NCI-H2227 (cell line): ENCODE data around the gene DTNBP1.
"Not testable (repeated sequence)": the region's sequence is repeated elsewhere in the genome, so short reads cannot be mapped to it uniquely, and the experiment has no call there.

Source experiments
- DNase-seq: peaks from one replicate; lab custom pipeline; 2025; ENCODE audit not compliant: unreplicated experiment; lab: John Stamatoyannopoulos, UW

Gene DTNBP1

DNA sequence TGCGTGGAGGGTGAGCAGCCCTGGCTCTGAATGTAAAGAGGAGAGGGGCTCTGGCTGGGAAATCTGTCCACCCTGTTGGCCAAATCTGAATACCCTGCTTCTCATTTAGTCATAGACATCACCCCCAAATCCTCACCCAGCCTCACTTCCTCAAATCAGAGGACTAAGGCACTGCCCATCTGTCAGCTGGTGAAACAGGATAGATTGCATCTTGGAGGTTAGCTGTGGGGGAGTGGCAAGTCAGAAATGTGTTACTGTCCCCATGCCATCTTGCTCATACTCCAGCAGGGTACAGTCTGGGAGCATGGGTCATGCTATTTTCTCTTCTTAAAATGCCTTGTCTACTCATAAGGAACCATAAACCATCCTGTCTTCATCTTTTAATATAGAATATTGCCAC is 9.5 kb upstream of the DTNBP1 start:
- no peak for DNase-seq

DNA sequence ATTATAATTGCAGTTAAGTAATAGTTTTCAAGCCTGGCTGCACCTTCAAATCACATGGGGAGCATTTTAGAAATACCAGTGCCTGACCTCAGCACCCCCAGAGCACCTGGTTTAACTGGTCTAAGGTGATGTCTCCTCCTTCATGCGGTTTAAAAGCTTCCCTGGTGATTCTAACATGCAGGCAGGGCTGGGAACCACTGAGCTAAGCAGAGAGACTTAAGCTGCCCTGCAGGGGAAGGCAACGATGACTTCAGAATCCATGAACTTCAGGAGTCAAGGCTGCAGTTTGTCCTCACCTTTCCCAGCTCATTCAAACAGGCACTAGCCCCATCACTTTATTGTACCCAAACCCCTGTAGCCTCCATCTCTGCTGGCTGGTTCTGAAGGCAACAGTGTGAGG is 6.1 kb upstream of the DTNBP1 start:
- DNase-seq = no peak

DNA sequence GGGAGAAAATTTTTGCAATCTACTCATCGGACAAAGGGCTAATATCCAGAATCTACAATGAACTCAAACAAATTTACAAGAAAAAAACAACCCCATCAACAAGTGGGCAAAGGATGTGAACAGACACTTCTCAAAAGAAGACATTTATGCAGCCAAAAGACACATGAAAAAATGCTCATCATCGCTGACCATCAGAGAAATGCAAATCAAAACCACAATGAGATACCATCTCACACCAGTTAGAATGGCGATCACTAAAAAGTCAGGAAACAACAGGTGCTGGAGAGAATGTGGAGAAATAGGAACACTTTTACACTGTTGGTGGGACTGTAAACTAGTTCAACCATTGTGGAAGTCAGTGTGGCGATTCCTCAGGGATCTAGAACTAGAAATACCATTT is 4.1 kb upstream of the DTNBP1 start:
- not testable (repeated sequence) for DNase-seq

DNA sequence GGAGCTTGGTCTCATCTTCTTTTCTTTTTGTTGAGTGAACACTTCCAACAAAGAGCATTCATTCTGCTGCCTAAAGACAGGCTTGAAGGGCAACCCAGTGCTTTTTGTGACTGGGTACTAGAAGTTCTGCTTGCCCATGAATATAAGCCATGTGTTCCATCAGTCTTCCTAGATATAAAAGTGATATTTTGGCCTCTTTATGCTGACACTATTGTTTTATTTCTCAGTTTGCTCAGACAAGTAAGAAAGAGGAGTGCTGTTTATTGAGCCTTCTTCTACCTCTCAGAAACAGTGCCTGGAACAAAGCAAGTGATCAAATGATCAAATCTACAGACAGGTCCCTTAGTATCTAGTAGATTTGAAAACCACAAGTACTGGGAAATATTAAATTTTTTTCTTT is 2.4 kb upstream of the DTNBP1 start:
- no peak for DNase-seq

DNA sequence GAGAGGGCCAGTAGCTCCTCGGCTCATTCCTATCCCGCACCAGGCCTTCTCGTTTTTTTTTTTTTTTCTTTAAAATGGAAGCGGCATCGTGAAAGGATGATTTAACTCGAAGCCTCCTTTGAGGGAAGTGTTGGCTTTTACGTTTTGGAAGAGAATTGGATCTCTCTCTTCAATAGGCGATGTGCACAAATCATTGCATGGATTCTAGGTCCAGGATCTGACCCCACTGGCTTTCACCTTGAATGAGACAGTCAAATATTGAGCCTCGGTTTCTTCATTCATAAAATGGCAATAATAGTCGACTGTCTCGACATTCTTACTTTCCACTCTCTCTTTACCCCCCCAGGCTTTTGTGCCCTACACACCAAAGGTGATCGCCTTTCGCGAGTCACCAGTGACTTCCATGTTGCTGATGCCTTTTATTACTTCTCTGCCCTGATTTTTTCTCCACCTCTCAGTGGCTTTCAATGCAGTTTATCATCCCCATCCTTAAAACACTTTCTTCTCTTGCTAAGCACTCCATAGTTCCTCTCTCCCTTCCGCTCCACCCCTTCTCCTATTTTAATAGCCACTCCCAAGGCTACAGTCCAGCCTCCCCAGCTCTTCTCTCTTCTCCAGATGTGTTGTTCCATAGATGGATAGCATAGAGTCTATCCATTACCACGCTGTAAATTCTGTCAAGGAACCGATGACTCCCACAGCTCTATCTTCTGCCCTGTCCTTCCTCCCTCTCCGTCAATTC is 473 bp upstream of the DTNBP1 start:
- no peak for DNase-seq

DNA sequence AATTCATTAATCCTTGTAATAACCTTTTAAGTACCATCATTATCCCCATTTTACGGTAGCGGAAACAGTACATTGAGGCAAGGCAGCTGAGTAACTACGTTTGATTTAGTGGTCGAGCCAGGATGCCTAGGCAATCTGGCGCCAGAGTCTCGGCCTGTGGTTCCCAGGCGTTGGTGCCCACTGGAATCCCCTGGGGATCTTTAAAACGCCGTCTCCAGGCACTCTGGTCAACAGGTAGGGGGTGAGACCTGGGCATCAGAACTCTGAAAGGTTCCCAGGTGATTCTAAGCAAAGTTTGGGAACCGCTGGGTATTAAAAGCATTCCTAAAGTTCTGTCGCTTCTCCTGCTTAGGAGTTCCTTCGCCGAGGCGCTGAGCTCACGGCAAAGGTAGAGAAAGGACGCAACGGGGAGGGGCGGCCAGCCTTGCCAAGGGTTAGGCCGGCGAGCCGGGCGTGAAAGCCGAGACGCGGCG is 939 bp downstream of the DTNBP1 start:
- peak; percentile 51 for DNase-seq

DNA sequence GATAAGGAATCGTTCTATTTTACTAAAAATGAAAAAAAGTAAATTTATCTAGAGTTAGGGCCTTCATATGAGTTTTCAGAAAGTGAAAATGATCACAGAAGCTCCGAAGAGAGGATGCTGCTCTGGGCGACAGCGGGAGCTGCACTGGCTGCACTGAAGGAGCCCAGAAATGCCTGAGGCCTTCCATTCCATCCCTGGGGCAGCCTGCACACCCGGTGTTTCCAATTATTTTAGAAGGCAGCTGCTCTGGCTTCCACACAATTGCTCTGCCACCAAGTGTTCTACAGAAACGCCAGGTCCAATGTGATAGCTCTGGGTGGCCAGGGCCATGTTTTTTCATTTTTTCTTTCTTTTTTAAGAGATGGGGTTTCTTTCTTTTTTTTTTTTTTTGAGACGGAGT is 3.6 kb downstream of the DTNBP1 start:
- no peak for DNase-seq

DNA sequence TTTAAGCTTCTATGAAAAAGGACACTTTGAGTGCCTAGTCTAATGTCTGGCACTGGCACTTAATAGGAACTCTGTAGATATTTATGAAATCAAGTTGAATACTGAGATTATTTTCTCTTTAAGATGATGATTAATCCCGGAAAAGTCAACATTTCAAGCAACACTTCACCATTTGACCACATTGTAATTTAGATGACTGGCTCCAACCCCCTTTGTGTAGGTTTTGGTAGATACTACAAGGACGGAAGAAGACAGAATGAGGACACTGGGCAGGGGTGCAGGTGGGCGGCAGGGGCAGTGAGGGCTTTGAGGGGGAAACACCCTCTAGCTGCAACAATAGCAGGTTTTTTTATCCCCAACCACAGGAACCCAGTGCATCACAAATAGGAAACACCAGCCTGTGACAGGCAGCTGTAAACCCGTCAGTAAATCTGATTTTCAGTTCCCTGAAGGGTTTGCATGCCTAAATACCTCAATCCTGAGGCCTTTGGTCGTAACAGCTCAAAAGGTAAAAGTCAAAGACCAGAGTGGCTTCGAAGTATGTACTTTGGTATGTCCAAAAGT is 4.6 kb downstream of the DTNBP1 start:
- DNase-seq = no peak

DNA sequence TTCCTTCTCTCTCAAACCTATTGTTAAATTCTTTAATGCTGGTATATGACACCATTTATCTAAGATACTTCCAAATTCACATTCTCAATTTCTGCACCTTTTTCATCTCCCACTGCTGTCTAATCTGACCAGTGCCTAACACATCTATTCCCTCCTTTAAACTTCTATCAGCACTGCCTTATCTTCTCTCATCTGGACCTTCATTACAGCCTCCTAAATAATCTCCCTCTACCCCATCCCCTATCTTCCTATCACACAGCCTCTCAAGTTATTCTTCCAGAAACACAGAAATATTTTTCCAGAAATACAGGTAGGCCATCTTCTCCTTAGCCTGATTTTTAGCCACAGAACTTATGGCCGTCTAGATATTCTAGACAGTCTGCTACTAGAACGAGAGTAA is 5.5 kb downstream of the DTNBP1 start:
- DNase-seq = no peak

DNA sequence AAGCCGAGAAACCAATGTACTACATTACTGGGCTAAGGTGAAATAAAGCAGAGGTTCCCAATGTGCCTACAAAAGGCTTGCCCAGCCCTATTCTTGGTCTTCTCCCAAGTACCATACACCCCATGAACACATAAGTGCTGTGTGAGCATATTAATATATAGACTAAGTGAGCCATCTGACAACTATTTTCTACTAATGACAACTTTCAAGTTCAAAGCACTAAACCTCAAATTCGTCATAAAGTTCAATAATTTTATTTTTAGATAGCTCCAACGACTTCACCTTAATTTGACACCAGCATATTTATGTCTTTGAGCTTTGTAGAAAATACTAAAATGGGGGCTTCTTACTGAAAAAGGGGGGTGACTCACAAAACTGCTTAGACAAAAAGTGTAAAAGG is 6.7 kb downstream of the DTNBP1 start:
- no peak for DNase-seq

DNA sequence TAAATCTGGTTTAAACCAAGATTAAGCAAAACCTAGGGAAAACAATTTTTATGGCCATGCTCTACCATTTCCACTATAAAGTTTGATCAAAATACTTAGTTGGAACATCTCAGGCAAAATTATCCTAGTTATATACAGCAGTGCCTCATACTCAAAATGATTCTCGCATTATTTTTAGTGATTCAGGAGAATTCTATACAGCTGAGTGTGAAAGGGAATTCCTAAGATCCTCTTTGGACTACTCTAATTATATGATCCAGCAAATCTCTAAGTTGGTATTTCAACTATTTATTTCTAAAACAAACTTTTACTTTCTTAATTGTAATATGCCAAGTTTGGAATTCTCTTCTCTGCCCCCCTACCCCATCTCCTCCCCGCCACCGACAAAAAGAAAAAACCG is 8.6 kb downstream of the DTNBP1 start:
- no peak for DNase-seq

DNA sequence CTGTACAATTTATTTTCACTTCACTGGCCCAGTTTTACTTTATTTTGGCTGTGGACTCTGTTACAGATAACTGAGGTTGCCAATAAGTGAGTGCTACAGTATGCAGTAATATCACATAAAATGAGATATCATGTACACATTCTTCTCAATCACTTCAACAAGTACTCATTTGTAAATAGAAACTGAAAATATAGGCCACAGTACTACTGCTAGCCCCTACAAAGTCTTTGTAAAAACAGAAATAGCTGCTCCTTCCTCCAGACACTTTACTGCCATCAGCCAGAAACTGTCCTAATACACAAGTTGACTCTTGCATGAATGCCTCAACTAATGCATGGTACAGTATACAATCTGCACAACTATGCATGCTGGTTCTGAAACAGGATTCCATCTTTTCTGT is 9.2 kb downstream of the DTNBP1 start:
- DNase-seq = no peak

DNA sequence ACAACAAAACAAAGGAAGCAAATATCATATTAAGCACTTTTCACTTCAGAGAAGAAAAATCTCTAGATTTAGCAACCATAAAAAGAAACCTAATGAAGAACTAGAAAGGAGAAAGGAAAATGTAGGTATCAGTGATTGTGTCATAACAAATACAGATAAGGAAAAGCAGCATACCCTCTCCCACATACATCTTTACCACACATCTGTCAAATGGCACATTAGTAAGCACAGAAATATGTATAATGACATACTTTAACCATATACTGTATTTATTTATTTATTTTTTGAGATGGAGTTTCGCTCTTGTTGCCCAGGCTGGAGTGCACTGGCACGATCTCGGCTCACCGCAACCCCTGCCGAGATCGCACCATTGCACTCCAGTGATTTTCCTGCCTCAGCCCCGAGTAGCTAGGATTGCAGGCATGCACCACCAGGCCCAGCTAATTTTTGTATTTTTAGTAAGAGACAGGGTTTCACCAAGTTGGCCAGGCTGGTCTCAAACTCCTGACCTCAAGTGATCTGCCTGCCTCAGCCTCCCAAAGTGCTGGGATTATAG is 12.7 kb downstream of the DTNBP1 start:
- DNase-seq = not testable (repeated sequence)

DNA sequence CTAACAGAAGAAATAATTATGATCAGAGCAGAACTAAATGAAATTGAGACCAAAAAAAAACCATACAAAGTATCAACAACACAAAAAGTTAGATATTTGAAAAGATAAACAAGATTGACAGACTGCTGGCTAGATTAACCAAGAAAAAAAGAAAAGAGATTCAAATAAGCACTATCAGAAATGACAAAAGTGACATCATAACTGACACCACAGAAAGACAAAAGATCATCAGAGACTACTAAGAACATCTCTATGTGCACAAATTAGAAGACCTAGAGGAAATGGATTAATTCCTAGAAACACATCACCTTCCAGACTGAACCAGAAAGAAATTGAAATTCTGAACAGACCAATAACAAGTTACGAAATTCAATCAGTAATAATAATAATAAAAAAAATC is 17.9 kb downstream of the DTNBP1 start:
- DNase-seq = no peak

DNA sequence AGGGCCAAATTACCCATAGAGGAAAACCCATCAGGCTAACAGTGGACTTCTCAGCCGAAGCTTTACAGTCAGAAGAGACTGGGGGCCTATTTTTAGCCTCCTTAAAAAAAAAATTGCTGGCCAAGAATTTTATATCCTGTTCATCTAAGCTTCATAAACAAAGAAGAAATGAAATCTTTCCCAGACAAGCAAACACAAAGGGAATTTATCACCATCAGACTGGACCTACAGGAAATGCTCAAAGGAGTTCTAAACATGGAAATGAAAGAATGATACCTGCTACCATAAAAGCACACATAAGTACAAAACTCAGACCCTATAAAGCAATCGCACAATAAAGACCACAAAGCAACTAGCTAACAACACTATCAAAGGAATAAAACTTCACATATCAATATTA is 19.3 kb downstream of the DTNBP1 start:
- no peak for DNase-seq

DNA sequence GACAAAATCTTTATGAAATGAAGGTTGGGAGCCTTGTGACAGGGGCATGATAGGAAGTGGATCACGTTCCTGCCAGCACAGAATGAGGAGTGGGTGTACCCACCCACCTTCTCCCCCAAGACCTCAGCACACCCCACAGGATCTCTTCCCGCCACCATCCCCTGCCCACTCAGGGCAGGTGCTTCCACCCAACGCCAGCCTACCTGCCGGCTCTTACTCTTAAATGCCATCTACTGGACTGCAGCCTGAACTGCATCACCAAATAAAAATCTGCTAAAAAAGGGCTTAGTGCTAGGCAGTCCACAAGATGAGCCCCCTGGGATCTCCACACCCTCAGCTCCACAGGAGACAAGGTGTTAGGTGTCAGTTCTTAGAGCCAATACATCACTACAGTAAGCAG is 20.6 kb downstream of the DTNBP1 start:
- DNase-seq = no peak

DNA sequence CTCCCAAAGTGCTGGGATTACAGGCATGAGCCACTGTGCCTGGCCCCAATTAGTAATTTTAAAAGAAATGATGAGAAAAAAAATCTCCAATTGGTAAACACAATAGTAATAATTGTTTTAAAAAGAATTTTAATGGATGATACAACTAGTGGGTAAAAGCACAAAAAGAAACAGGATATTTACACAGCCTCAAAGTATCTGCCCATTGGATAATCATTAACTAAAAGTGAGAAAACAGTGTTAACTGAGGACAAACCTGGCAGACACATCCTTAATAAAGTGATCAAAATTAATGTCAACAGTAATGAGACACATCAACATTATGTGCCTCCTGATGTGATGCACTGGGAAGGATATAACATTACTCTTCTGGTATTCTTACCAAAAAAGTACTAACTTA is 24.5 kb downstream of the DTNBP1 start:
- no peak for DNase-seq

DNA sequence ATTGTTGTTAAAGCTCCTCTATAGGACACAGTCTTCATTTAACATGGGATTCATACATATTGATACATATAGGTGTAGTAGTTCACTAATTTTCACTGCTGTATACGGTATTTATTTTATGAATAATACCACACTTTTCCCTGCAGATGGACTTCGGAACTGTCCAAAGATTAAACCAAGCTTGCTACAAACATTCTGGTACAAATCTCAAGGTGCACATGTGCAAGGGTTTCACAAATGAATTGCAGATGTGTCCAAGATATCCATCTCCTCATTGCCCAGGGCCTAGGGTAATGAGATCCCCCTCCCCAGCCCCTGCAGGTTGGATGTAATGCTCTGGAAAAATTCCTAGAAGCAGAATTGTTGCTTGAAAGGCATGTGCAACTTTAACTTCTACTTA is 31.4 kb downstream of the DTNBP1 start:
- no peak for DNase-seq

DNA sequence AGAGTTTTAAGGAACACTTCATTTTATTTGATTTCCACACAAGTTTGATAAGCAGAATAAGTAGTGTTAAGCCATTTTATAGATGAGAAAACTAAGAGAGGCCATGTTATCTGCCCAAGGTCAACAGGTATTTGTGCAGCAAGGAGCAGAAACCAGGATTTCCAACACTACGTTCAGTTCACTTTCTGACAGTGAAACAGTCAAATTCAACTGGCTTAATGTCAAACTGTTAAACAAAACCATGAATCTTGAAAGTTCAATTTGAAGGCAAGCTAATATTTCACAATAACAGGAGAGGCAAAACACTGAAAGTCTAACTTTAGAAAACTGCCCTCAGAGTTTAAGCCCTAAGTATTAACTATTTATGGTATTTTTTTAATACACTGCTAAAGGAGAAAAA is 32.6 kb downstream of the DTNBP1 start:
- DNase-seq = no peak

DNA sequence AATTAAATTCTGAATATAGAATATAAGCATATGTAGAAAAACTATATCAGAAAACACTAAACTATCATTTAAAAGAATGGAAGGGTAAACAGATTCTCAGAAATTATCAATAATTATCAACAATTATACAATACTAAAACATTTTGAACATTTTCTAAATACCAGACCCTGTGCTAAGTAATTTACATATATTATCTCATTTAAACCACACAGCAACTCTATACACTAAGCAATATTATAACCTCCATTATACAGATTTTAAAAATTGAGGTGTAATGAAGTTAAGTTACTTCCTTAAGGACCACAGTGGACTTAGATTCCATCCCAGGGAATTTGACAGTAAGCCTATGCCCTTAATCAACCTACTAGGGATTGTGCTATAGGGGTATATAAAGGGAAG is 33.3 kb downstream of the DTNBP1 start:
- DNase-seq = no peak

DNA sequence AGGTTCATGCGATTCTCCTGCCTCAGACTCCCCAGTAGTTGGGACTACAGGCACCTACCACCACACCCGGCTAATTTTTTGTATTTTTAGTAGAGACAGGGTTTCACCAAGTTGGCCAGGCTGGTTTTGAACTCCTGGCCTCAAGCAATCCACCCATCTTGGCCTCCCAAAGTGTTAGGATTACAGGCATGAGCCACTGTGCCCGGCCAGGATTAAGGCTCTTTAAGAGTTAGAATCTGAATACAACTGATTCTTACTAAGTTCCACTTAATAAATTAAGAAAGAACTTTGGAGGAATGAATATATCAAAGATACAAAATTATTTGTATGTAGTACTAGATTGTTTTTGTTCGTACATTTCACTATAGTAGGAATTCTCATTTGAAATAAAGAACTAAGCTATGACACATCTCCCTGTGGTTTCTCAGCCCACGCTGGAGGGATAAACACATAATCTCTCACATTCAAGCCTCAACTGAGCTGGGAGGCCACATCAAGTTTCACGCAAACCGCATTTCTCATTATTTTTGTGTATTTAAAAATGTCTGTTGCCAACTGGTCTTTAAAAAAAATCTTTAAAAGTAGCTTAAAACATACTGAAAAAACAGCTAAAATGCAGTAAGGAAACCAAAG is 34.2 kb downstream of the DTNBP1 start:
- DNase-seq = no peak

DNA sequence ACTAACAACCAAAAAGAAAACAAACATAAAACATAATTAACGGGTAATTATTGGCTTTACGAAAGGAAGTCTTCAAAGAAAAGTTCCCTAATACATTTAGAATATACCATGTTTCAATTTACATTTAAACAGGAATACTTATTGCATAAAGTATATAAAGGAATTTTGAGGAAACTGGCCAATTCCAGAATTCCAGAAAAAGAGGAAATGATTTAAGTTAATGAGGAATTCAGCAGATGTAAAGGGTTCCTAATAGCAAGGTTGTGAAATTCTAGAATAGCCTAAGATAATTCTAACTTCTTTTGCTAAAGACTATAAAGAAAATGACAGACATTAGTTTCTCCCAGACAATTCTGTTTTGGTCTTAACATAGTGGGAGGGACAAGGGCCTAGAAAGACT is 35.0 kb downstream of the DTNBP1 start:
- DNase-seq = no peak
